Adrenal gland (tissue), 5 donors: ENCODE data around the gene ETV7.

Source experiments
- CTCF ChIP-seq, 6 experiments: fragments of 450-650 bp in 4 of 6; fragments of 200-600 bp in 2 of 6; sonication (generic) in 1 of 6; IDR thresholded peaks; 1 replicate in 5 of 6; 2 replicates in 1 of 6; pipeline versions ENCODE4 v1.5.1 to v1.8.0; 2016 to 2021; ENCODE audit warnings: antibody characterized with exemption in 6 of 6, mild to moderate bottlenecking in 2 of 6, moderate library complexity in 1 of 6
- POLR2A ChIP-seq, 2 donors: fragments of 450-650 bp; IDR thresholded peaks; one replicate each; pipeline ENCODE4 v1.6.1; 2017; ENCODE audit warnings: antibody characterized with exemption in 2 of 2, mild to moderate bottlenecking in 2 of 2, moderate library complexity in 1 of 2
- donor health status: DM: no; HTN: no; CAD: no.

- TF ChIP-seq CTCF (IDR thresholded peaks at IDR 0.05), result no peak
- TF ChIP-seq POLR2A (IDR thresholded peaks at IDR 0.05), result no peak
Measured at GRCh38 chr6:36336208-36336710, 51.2 kb downstream of the ETV7 start.
